Choroid plexus epithelial cell (primary cell): ENCODE measurements around the gene UBE2D1.

Experiments used
- DNase-seq: peaks from one replicate; pipeline ENCODE4 v3.0.0-alpha.2; 2010; ENCODE audit warnings: low read depth
- H3K4me3 ChIP-seq: 2 replicates; pipeline ENCODE4 v1.5.1; 2011; ENCODE audit warnings: low read depth, mild to moderate bottlenecking, control low read depth, low read length, moderate library complexity
- CTCF ChIP-seq: conservative IDR thresholded peaks from 2 replicates; pipeline ENCODE4 v1.5.1; 2011; ENCODE audit warnings: low read depth, mild to moderate bottlenecking, control low read depth, inconsistent platforms, low read length, moderate library complexity

The UBE2D1 gene

GRCh38 chr10:58322072-58322834, 12.6 kb upstream of the UBE2D1 start:
- no peak overlapping the region for H3K4me3 ChIP-seq
- DNase-seq: peak; percentile 87
- TF ChIP-seq CTCF: no peak

- no peak overlapping the region for H3K4me3 ChIP-seq
- no peak for TF ChIP-seq CTCF
- peak; percentile 13 for DNase-seq
These were observed 12.0 kb upstream of the UBE2D1 start for GRCh38 chr10:58322835-58323209.

GRCh38 chr10:58326967-58327381, 7.8 kb upstream of the UBE2D1 start:
- TF ChIP-seq CTCF: no peak
- peak; percentile 71 for DNase-seq
- peak overlapping the region; percentile 60 for H3K4me3 ChIP-seq

- no peak for TF ChIP-seq CTCF
- DNase-seq: no peak
- no peak overlapping the region for H3K4me3 ChIP-seq
These were observed 6.6 kb upstream of the UBE2D1 start for GRCh38 chr10:58328233-58328632.

- no peak for DNase-seq
- no peak overlapping the region for H3K4me3 ChIP-seq
- no peak for TF ChIP-seq CTCF
These were observed 4.4 kb upstream of the UBE2D1 start for GRCh38 chr10:58330431-58330830.

- no peak for TF ChIP-seq CTCF
- DNase-seq: no peak
- H3K4me3 ChIP-seq: no peak overlapping the region
These were observed 3.2 kb upstream of the UBE2D1 start for GRCh38 chr10:58331646-58332045.

- H3K4me3 ChIP-seq: peak overlapping the region; percentile 86
- no peak for TF ChIP-seq CTCF
- DNase-seq: peak; percentile 32
These were observed 650 bp downstream of the UBE2D1 start for GRCh38 chr10:58335306-58336005.
